ENCODE measurements around the gene ANKS3.

GRCh38 chr16:4666537-4667202, 67.4 kb downstream of the ANKS3 start:
- no peak for TF ChIP-seq JUNB (IDR thresholded peaks at IDR 0.05)
- TF ChIP-seq POLR2A (IDR thresholded peaks at IDR 0.05; ENCODE audit: low read length) = no peak
- no peak for TF ChIP-seq TFCP2L1 (CRISPR knock-in tag; IDR thresholded peaks at IDR 0.05)
- no peak for TF ChIP-seq USF2 (IDR thresholded peaks at IDR 0.05)
- no peak for TF ChIP-seq CTCF (IDR thresholded peaks at IDR 0.05)
- no peak for TF ChIP-seq MYC (IDR thresholded peaks at IDR 0.05; ENCODE audit: borderline replicate concordance, low read length)
- no peak for TF ChIP-seq ESRRA (IDR thresholded peaks at IDR 0.05; ENCODE audit: borderline replicate concordance, low read length)
- TF ChIP-seq ELK1 (IDR thresholded peaks at IDR 0.05; ENCODE audit: low read depth, low read length) = no peak

Measured in A549 (cell line).